ENCODE measurements around the gene UTF1. TPM values are rescaled to one million over a fixed set of nuclear protein-coding genes. Genes with fewer than 3 reads are reported as not detected.
A peak's percentile ranks its signal among the peaks of the same experiment; 100 is the strongest.
"Not testable (repeated sequence)": the region's sequence is repeated elsewhere in the genome, so short reads cannot be mapped to it uniquely, and the experiment has no call there.

UTF1 gene
- total RNA-seq, 1 experiment from 2014 or later = not detected

DNA sequence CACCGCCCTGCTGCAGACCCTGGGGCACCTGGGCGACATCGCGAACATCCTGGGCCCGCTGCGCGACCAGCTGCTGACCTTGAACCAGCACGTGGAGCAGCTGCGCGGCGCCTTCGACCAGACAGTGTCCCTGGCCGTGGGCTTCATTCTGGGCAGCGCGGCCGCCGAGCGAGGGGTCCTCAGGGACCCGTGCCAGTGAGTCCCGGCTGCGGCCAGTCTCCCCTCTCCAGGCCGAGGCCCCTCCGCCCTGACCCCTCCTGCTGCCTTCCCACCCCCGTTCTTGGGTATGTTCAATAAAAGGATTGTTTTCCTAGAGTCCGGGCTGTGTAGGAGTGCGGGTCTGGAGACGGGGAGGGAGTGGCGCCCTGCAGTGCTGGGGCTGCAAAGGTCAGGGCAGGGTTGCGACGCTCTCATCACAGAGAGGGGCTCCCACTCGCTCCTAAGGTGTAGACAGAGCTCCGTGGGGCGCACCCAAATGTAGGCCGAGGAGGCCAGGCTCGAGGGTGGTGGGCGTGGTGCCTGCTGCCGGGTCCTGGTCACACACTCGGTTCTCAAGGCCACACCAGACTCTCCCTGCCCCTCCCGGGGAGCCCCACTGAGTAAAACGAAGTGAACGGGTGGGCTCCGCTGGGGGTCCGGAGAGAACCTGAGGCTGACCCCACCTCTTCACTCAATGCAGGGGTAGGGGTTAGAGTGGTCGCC lies 1.4 kb downstream of the UTF1 start:
- H3K36me3 ChIP-seq = no peaks in the 10 kb centered on the region
- no peak for DNase-seq
- H3K4me3 ChIP-seq = no peak overlapping the region
- H3K9me3 ChIP-seq = no peaks in the 10 kb centered on the region
- H3K27me3 ChIP-seq = peaks cover 6% of the 10 kb centered on the region

DNA sequence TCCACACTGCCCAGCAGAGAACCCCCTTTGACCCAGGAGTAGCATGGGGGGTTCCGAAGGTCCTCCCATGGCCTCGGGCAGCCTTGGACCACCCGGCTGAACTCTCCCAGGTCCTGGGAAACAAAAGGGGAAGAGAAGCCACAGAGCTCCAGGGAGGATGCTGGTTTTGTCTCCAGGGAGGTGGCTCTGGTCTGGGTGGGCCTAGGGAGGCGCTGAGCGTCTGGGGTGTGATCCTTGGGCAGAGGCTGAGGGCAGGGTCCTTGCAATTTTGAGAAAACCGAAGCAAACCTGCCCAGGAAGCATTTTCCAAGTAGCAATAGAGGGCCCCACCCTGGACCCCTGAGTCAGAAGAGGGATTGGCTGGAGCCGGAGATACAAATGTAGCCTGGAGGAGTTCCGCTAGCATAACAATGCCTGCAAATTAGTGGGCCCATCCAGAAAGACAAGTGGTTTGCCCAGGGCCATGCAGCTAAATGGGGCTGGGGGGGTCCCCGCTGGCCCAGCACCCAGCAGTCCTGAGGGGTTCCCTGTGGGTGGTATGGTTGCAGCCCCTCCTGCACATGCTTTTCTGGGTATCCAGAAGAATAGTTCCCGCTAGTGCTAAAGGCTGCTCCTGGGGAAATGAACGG lies 2.0 kb downstream of the UTF1 start:
- peaks cover 12% of the 10 kb centered on the region for H3K27me3 ChIP-seq
- no peak for DNase-seq
- no peak overlapping the region for H3K4me3 ChIP-seq
- no peaks in the 10 kb centered on the region for H3K36me3 ChIP-seq
- no peaks in the 10 kb centered on the region for H3K9me3 ChIP-seq

DNA sequence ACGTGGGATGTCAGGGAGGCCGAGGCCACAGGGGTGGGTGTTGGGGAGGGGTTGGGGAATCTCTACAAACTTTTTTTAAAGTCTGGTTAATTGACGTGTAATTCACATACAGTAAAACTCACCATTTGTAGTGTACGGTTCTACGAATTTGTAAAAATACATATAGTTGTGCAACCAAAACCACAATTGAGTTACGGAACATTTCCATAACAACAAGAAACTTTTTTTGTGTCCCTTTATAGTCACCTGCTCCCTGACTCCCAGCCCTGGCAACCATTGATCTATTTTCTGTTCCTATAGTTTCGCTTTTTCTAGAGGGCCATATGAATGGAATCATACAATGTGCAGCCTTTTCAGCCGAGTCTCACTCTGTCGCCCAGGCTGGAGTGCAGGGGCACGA lies 4.8 kb downstream of the UTF1 start:
- H3K9me3 ChIP-seq, H3K4me3 ChIP-seq, DNase-seq, H3K36me3 ChIP-seq: not testable (repeated sequence)
- H3K27me3 ChIP-seq = peaks cover 14% of the 10 kb centered on the region

DNA sequence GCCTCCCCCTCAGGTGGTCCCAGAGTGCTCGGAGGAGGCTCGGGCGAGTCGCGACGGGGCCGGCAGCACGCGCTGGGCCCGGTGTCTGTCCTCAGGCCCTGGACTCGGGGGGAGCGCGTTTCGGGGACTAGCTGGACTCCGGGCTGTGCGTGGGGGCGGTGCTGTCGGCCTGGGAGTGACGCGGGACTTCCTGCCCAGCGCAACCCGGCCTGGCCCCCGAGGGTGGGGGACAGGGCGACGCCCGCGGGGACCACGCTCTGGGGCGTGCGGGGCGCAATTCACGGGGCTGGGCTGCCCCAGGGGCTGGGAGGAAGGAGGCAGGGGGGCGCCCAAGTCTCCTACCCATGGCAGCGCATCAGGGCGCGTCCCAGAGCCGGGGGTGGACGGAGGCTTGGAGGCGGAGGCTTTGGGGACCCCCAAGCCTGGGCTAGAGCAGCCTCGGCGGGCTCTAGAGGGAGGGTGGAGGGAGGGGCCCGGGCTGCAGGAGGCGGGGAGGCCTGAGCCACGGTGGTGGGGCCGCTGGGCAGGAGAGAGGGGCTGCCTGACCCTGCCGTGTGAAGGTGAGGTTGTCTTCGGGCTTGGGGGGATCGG lies 5.3 kb downstream of the UTF1 start:
- H3K27me3 ChIP-seq = peaks cover 14% of the 10 kb centered on the region
- no peak for DNase-seq
- no peak overlapping the region for H3K4me3 ChIP-seq
- H3K9me3 ChIP-seq = no peaks in the 10 kb centered on the region
- no peaks in the 10 kb centered on the region for H3K36me3 ChIP-seq

DNA sequence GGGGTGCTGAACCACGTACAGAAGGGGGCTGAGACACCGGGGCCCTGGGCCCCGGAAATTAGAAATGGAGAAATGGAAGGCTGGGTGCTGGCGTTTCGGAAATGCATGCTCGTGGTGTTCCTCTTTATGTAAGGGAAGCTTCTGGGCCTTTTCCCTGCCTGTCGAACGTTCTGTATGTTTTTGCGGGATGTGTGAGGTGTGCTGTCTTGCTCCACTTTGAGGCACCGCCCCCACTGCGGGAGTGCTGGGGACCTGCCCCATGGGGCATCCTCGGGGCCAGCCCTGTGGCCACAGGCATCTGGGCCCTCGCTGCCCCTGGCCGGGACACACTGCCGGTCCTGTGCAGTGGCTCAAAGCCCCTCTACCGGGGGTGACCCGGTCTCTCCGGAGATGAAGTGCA lies 5.9 kb downstream of the UTF1 start:
- no peak for DNase-seq
- no peaks in the 10 kb centered on the region for H3K36me3 ChIP-seq
- H3K9me3 ChIP-seq = no peaks in the 10 kb centered on the region
- peaks cover 14% of the 10 kb centered on the region for H3K27me3 ChIP-seq
- H3K4me3 ChIP-seq = no peak overlapping the region

DNA sequence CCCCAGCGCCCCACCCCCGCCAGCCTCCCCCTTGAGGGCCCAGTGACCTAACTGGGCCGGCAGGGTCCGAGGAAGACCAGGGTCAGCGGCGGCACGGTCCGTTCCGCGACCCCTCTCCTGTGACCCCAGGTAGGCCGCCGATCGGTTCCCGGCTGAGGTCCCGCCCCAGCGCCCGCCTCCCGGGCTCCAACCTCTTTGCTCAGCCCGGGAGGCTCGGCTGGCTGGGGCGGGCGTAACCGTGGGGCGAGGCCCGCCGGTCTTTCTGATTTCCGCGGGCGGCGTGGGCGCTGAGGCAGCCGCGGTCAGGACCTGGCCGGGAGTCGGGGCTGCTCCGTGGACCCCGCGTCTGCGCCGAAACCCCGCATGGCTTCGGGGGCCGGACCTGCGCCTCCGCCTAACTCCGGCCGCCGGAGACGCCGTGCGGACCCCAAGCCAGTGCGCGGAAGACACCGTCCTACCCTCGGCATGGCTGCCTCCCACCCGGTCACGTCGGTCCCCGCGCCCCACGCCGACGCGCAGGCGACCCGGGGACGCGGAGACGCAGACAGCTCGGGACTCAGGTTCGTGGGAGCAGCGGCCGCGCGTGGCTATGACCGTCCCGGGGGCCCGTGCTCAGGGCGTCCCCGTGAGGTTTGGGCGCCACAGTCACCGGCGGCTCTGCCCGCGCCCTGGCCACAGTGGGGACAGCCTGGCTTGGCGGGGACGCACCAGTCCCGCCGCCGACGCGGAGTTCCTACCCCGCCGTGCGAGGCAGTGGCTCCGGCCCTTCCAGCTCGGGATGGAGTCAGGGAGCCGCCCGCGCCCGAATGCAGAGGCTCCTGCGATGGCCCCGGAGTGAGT lies 6.6 kb downstream of the UTF1 start:
- Histone ChIP-seq H3K27me3 (peaks cover 14% of the 10 kb centered on the region), H3K4me3 (no peak overlapping the region), H3K36me3 (no peaks in the 10 kb centered on the region), H3K9me3 (no peaks in the 10 kb centered on the region)
- no peak for DNase-seq

DNA sequence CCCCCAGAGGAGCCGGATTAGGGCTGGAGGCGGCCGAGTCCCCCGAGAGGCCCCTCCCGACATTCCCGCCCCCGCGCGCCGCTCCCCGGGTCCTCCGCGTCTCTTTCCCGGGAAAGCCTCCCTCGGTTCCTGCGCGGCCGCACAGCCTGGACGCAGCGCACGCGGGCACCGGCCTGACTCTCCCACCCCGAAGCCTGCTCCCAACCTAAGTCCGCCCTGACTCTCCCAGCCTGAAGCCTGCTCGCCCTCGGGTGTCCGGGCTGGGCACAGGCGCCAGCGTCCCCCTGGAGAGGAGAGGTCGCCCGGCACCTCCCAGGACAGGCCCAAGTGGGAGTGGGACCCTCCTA lies 7.2 kb downstream of the UTF1 start:
- peaks cover 14% of the 10 kb centered on the region for H3K27me3 ChIP-seq
- no peaks in the 10 kb centered on the region for H3K36me3 ChIP-seq
- DNase-seq = no peak
- no peaks in the 10 kb centered on the region for H3K9me3 ChIP-seq
- no peak overlapping the region for H3K4me3 ChIP-seq

DNA sequence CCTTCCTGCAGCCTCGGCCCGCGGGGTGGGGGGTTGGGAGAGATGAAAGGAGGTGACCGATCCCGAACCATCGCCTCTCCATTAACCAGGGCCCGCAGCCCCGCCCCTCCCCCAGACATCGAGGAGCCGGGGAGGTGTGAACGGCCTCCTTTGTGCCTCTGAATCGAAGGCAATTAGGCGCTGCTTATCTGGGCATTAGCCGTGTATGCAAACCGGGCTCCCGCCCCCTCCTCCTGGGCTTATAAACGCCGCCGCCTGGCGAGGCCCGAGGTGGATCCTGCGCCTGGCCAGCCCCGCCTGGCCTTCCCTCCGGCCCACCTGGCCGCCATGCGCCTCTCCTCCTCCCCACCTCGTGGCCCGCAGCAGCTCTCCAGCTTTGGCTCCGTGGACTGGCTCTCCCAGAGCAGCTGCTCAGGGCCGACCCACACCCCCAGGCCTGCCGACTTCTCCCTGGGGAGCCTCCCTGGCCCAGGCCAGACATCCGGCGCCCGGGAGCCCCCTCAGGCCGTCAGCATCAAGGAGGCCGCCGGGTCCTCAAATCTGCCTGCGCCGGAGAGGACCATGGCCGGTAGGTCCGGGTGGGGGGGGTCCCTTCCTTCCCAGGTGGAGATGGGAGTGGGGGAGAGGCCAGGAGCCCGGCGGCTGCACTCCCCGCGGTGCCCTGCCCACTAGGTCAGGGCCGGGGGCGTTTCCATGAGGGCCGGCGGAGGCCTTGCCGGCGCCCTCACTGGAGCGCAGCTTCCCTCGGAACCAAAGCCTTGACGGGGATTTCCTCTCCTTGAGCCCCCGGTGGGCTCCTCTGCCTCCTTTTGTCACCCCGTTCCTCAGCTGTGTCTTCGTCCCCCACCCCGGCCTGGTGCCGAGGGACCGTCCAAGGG lies 7.8 kb downstream of the UTF1 start, which contains the start of gene VENTX:
Gene VENTX (plus strand): TSS at position 268 of the 878 bp plus-strand sequence. CDS start 60 bp downstream, at position 328.
- peaks cover 14% of the 10 kb centered on the region for H3K27me3 ChIP-seq
- H3K36me3 ChIP-seq = no peaks in the 10 kb centered on the region
- DNase-seq = no peak
- H3K9me3 ChIP-seq = no peaks in the 10 kb centered on the region
- no peak within 1 kb of the TSS for H3K4me3 ChIP-seq

DNA sequence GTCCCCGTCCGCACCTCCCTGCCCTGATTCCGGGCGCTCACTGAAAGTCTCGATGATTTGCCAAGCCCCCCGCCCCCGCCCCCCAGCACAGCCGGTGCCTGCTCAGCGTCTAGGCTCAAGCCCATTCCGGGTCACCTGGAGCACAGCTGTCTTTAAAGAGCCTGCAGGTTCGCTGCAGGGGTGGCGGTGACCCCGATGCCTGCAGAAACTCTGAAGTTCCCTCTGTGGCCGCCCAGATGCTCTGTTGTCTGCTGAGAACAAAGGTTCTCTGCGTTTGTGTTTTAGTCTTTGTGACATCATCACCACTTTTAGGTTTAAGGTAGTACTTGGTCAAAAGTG lies 8.4 kb downstream of the UTF1 start:
- no peaks in the 10 kb centered on the region for H3K9me3 ChIP-seq
- H3K4me3 ChIP-seq = no peak overlapping the region
- no peak for DNase-seq
- no peaks in the 10 kb centered on the region for H3K36me3 ChIP-seq
- H3K27me3 ChIP-seq = peaks cover 14% of the 10 kb centered on the region

DNA sequence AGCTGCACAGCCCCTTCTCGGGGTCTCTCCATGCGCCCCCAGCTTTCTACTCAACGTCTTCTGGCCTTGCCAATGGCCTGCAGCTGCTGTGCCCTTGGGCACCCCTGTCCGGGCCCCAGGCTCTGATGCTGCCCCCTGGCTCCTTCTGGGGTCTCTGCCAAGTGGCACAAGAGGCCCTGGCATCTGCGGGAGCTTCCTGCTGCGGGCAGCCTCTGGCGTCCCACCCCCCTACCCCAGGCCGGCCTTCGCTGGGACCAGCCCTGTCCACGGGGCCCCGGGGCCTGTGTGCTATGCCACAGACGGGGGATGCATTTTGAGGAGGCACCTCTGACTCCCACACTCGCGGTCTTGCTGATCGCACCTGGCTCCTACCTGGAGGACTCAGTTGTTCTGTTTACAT lies 10.0 kb downstream of the UTF1 start:
- Histone ChIP-seq H3K36me3 (no peaks in the 10 kb centered on the region), H3K9me3 (no peaks in the 10 kb centered on the region), H3K4me3 (no peak overlapping the region), H3K27me3 (peaks cover 14% of the 10 kb centered on the region)
- no peak for DNase-seq

DNA sequence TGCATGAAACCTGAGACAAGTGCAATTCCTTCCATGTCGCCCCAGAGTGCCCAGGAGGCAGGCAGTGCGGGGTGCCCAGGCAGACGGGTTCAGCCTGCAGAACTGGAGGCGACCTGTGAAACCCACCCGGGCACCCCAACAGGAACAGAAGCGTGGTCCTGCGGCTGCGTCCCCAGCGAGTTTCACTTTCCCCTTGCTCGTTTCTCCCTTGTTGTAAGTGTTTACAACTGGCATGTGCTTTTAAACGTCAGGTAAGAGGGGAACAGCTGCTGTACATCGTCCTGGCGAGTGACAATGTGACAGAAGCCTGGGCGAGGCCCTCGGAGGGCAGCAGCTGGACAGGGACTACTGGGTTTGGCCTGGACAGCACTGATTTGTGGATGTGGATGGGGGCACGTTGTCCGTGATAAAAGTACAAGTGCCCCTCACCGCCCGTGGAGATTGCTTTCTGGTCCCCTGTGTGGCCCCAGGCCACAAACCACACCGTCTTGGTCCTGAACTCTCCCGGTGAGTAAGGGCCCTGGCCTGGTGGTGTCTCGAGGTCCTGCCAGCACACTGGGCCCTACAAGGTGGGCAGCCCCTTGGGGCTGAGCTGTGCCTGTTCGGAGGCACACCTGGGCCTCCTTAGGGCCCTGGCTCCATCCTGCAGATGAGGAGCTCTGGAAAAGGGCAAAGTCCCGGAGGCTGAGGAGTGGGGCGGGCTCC lies 11.6 kb downstream of the UTF1 start:
- DNase-seq = no peak
- no peaks in the 10 kb centered on the region for H3K36me3 ChIP-seq
- H3K4me3 ChIP-seq = no peak overlapping the region
- H3K27me3 ChIP-seq = peaks cover 11% of the 10 kb centered on the region
- no peaks in the 10 kb centered on the region for H3K9me3 ChIP-seq

DNA sequence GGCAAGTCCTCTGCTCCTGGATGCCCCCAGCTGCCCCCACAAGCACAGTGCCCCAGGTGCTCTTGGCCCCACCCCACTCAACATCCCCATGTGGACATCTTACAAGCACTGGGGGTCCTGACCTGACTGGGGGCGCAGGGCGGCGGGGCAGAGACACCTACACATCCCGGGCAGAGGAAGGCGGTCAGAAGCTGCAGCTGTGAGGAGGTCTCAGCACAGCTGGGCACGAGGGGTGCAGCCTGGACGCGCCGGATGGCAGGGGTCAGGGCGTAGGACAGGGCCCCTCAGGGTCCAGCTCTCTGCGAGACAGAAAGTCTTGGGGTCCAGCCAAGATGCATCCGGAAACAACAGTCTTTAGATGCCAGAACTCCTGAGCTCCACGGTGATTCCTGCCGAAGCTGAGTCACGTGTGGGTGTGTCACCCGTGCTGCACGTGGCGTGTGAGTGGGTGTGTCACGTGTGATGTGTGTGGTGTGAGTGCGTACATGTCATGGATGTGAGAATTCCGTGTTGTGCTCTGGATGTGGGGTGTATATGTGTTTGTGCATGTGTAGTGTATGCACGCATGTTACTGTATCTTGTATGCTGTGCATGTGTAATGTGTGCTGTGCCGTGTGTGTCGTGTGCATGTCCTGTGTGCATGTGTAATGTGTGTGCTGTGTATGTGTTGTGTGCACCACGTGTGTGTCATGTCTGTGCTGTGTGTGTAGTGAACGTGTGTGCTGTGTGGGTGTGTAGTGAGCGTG lies 12.8 kb downstream of the UTF1 start:
- H3K4me3 ChIP-seq = no peak overlapping the region
- peak; percentile 28 for DNase-seq
- H3K36me3 ChIP-seq = no peaks in the 10 kb centered on the region
- no peaks in the 10 kb centered on the region; the same call in 1 of the 2 replicates for H3K27me3 ChIP-seq
- H3K9me3 ChIP-seq = no peaks in the 10 kb centered on the region

DNA sequence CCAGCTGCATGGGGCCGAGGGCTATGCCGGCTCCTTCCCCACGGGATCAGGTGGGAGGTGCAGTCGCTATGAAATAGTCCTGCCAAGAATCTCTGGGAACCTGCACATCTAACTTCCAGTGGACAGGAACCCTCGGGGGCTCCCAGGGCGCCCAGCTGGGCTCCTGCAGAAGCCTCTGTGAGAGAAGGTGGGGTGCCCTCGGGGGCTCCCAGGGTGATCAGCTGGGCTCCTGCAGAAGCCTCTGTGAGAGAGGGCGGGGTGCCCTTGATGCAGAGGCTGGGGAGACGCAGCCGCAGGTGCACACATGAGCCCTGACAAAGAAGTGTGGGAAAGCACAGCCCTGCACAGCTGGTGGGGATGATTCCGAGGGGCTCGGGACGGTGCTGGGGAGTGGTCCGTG lies 13.6 kb downstream of the UTF1 start:
- no peak for DNase-seq
- Histone ChIP-seq H3K36me3 (no peaks in the 10 kb centered on the region), H3K4me3 (no peak overlapping the region), H3K27me3 (no peaks in the 10 kb centered on the region), H3K9me3 (no peaks in the 10 kb centered on the region)

DNA sequence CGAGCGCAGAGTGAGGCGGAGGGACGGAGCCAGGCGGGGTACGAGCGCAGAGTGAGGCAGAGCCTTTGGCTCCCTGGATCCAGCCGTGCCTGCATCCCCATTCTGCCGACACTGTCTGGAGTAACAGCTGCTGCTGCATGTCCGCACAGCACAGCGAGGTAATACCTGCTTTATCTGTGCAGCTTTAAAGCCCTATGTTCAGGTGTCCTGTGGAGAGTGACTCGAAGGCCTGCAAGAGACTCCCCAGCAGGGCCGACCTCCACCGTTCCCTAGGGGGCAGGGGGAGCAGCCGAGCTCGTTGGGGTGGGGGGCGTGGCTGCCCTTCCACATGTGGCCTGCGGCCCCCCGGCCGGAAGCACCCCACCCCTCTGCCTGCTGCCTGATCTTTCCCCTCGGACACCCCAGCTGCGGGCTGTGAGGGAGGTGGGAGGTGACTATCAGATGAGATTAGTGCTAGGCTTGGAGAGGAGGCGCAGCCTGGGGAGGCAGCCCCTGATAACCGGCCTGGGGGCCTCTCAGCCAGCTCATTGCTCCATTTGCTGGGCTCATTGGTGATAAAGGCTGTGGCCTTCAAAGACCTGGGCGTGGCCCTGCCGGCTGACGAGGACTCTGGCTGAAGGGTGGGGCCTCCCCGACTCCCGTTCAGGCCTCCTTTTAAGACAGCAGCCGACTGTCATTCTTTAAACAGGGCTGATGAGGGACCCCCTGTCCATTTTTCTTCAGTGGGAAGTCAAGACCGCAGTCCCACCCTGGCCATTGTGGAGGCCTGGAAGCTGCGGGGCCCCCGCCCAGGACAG lies 15.6 kb downstream of the UTF1 start:
- H3K27me3 ChIP-seq = no peaks in the 10 kb centered on the region
- no peak for DNase-seq

DNA sequence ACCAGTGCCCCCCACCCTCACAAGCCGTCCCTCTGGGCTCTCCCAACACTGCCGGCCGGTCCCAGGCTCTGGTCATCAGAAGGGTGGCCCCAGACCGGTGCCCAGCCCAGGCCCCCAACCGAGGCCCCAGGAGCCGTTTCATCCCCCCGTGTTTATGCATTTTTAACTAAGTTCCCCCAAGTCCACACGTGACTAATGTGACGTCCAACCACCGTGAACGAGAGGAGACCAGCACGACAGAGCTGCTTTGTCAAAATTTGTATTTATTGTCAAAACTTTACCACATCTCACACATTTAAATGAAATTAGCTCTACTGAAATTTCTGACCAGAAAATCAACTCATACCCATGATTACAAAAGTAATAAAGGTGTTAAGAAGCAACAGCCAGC lies 16.2 kb downstream of the UTF1 start:
- no peaks in the 10 kb centered on the region for H3K27me3 ChIP-seq
- no peak for DNase-seq
- no peak overlapping the region for H3K4me3 ChIP-seq
- H3K36me3 ChIP-seq = no peaks in the 10 kb centered on the region
- H3K9me3 ChIP-seq = no peaks in the 10 kb centered on the region

More for the DNA sequence above, 15.6 kb downstream of the UTF1 start:
- Histone ChIP-seq H3K36me3 (no peaks in the 10 kb centered on the region), H3K4me3 (no peak overlapping the region), H3K9me3 (no peaks in the 10 kb centered on the region)

Measured in MG63 (cell line).